GM12878 (cell line): ENCODE results near the gene CYB561A3. TPM values are rescaled to one million over a fixed set of nuclear protein-coding genes. Genes with fewer than 3 reads are reported as not detected.

Source experiments
- ATAC-seq: fragments of 200-7000 bp; cut with Tn5 transposase; 3 replicates; pipeline ENCODE4 v1.9.1; 2020; ENCODE audit warnings: mild to moderate bottlenecking, moderate library complexity
- BruUV-seq: library from RNA; stranded (reverse); fragments of 400-500 nt; replicated peaks from 2 replicates; lab custom pipeline; 2021; lab: Mats Ljungman, UMichigan
- CTCF ChIA-PET: fragments of 300-600 bp; sonication (Branson Sonifier 250); formaldehyde crosslinking; extraction: SDS; loops from one replicate; lab custom pipeline; 2021; ENCODE audit warnings: inconsistent platforms; lab: Yijun Ruan, JAX
- POLR2A ChIA-PET: fragments of 350-600 bp; formaldehyde crosslinking; extraction: SDS; loops from one replicate; lab custom pipeline; 2021; ENCODE audit warnings: inconsistent platforms; lab: Charles Lee
- RAD21 ChIA-PET: fragments of 300-600 bp; sonication (Branson Sonifier 250); formaldehyde crosslinking; loops from one replicate; lab custom pipeline; 2023; ENCODE audit warnings: antibody characterized with exemption; ENCODE audit not compliant: unreplicated experiment; lab: Charles Lee
- SMC1A ChIA-PET: fragments of 300-600 bp; sonication (Branson Sonifier 250); formaldehyde crosslinking; loops from one replicate; lab custom pipeline; 2023; ENCODE audit not compliant: unreplicated experiment, uncharacterized antibody; lab: Charles Lee
- DNase-seq: peaks from one replicate; pipeline ENCODE4 v3.0.0-alpha.2; 2011; ENCODE audit warnings: low read depth, low spot score
- FAIRE-seq: peaks from 3 replicates; lab custom pipeline; 2011; peaks lifted over from hg19 to GRCh38; lab: Jason Lieb, UNC
- H2AFZ ChIP-seq: 2 replicates; pipeline ENCODE4 v1.6.0; 2011; ENCODE audit warnings: low read depth, low read length, control low read depth; ENCODE audit not compliant: control insufficient read depth
- H3K27ac ChIP-seq: 2 replicates; pipeline ENCODE4 v1.5.1; 2011; ENCODE audit warnings: control low read depth; ENCODE audit not compliant: control insufficient read depth, insufficient read depth
- H3K27me3 ChIP-seq, 2 experiments: replicated peaks in 1 of 2; 2 replicates each; pipeline versions ENCODE4 v1.6.0 to v1.6.1; 2011; ENCODE audit warnings: low read length in 1 of 2; ENCODE audit not compliant: control insufficient read depth in 2 of 2, insufficient read depth in 2 of 2
- H3K36me3 ChIP-seq, 2 experiments: 2 replicates each; pipeline ENCODE4 v1.5.1; 2011; ENCODE audit warnings: low read length in 1 of 2; ENCODE audit not compliant: control insufficient read depth in 2 of 2, insufficient read depth in 2 of 2
- H3K4me1 ChIP-seq: 2 replicates; pipeline ENCODE4 v1.6.1; 2011; ENCODE audit warnings: mild to moderate bottlenecking, low read length, moderate library complexity, mixed read lengths; ENCODE audit not compliant: control insufficient read depth, insufficient read depth
- H3K4me2 ChIP-seq: 2 replicates; pipeline ENCODE4 v1.6.0; 2011; ENCODE audit warnings: control low read depth; ENCODE audit not compliant: control insufficient read depth, insufficient read depth
- H3K4me3 ChIP-seq: fragments of 200-600 bp; sonication (generic); 2 replicates; pipeline ENCODE4 v1.5.1; 2016
- H3K79me2 ChIP-seq: 2 replicates; pipeline ENCODE4 v1.6.0; 2011; ENCODE audit warnings: low read length; ENCODE audit not compliant: control insufficient read depth, insufficient read depth
- H3K9ac ChIP-seq: 2 replicates; pipeline ENCODE4 v1.8.0; 2011; ENCODE audit warnings: low read length, control low read depth, mixed read lengths; ENCODE audit not compliant: control insufficient read depth, insufficient read depth
- H3K9me3 ChIP-seq: replicated peaks from 3 replicates; pipeline ENCODE4 v1.5.1; 2011; ENCODE audit warnings: mild to moderate bottlenecking, low read length; ENCODE audit not compliant: control insufficient read depth, insufficient read depth
- H4K20me1 ChIP-seq: 2 replicates; pipeline ENCODE4 v1.6.0; 2011; ENCODE audit not compliant: control insufficient read depth, insufficient read depth
- CEBPB ChIP-seq, 2 experiments: fragments of 150-350 bp in 1 of 2; IDR thresholded peaks; 2 replicates each; pipeline ENCODE4 v1.6.1; 2012 to 2014; ENCODE audit warnings: low read depth in 2 of 2, low read length in 2 of 2, borderline replicate concordance in 1 of 2, inconsistent platforms in 1 of 2
- CTCF ChIP-seq, 3 experiments: IDR thresholded peaks in 2 of 3; conservative IDR thresholded peaks in 1 of 3; 2 replicates each; pipeline ENCODE4 v1.5.1; 2011; ENCODE audit warnings: low read depth in 3 of 3, low read length in 3 of 3, mild to moderate bottlenecking in 3 of 3, control low read depth in 2 of 3, moderate library complexity in 2 of 3, inconsistent platforms in 1 of 3, mixed read lengths in 1 of 3; ENCODE audit not compliant: control insufficient read depth in 2 of 3, insufficient read depth in 1 of 3; ENCODE audit errors: extremely low read depth in 1 of 3
- EZH2 ChIP-seq: IDR thresholded peaks from 2 replicates; pipeline ENCODE4 v1.6.1; 2012; ENCODE audit warnings: low read depth, mild to moderate bottlenecking, control low read depth, inconsistent platforms, low read length, borderline replicate concordance; ENCODE audit not compliant: control insufficient read depth
- HDAC2 ChIP-seq: fragments of 200-600 bp; sonication (generic); IDR thresholded peaks from 2 replicates; pipeline ENCODE4 v1.6.1; 2017
- KAT2A ChIP-seq: conservative IDR thresholded peaks from 2 replicates; pipeline ENCODE4 v1.6.1; 2011; ENCODE audit warnings: low read depth, low read length; ENCODE audit not compliant: control insufficient read depth
- MYB ChIP-seq: fragments of 150-350 bp; IDR thresholded peaks from 2 replicates; pipeline ENCODE4 v1.6.1; 2014; ENCODE audit warnings: mild to moderate bottlenecking, low read depth, low read length, borderline replicate concordance
- NFYA ChIP-seq: IDR thresholded peaks from 2 replicates; pipeline ENCODE4 v1.6.1; 2011; ENCODE audit warnings: low read depth, mild to moderate bottlenecking, low read length, improper control_type of control experiment, borderline replicate concordance
- NR2C2 ChIP-seq: IDR thresholded peaks from 2 replicates; pipeline ENCODE4 v1.6.1; 2011; ENCODE audit warnings: borderline replicate concordance, low read depth; ENCODE audit not compliant: control insufficient read depth, insufficient read length
- POLR2A ChIP-seq: IDR thresholded peaks from 2 replicates; pipeline ENCODE4 v1.6.1; 2011; ENCODE audit warnings: low read depth, mild to moderate bottlenecking, low read length
- RAD51 ChIP-seq: fragments of 450-650 bp; IDR thresholded peaks from 2 replicates; pipeline ENCODE4 v1.6.1; 2016; ENCODE audit warnings: moderate library complexity, mild to moderate bottlenecking, inconsistent platforms
- RBBP5 ChIP-seq: fragments of 200-600 bp; sonication (generic); conservative IDR thresholded peaks from 2 replicates; pipeline ENCODE4 v1.6.1; 2016
- WGBS: methylation state at CpG from one replicate; pipeline ENCODE4 v1.1.6; 2016; ENCODE audit warnings: low lambda C conversion rate; ENCODE audit not compliant: insufficient replicate concordance, insufficient coverage; ENCODE audit errors: missing lambda C conversion rate; 5-methylcytosine and 5-hydroxymethylcytosine counted together
- in situ Hi-C: fragments of 300-500 bp; cut with MboI; formaldehyde crosslinking; loops from 9 replicates; pipeline ENCODE4 v1.14.3; 2018; ENCODE audit warnings: mixed read lengths
- intact Hi-C: fragments of 100-400 bp; cut with micrococcal nuclease; formaldehyde crosslinking; loops from one replicate; pipeline ENCODE4 v1.14.2; 2022; ENCODE audit not compliant: unreplicated experiment
- polyA plus RNA-seq, 11 experiments: library from polyadenylated mRNA; depleted of rRNA in 4 of 11; unstranded in 6 of 11; stranded (reverse) in 5 of 11; fragments of >200 nt; fragmentation: Nextera tagmentation in 4 of 11; fragmentation: Illumina TruSeq in 1 of 11; extraction: Ambion mirVana in 4 of 11; extraction: Trizol in 1 of 11; gene quantifications; 1 replicate in 1 of 11; 2 replicates in 10 of 11; pipeline versions ENCODE4 v1.2.1 to v1.2.3, GENCODE V29; 2011 to 2016; ENCODE audit warnings: inconsistent platforms in 2 of 11, missing spikeins in 2 of 11, low read depth in 1 of 11
- total RNA-seq, 4 experiments: library from RNA; depleted of rRNA in 3 of 4; stranded (reverse); fragments of >200 nt in 3 of 4; fragmentation: Illumina TruSeq in 1 of 4; extraction: Trizol in 1 of 4; gene quantifications; 2 replicates each; pipeline versions ENCODE4 v1.2.1 to v1.2.3, GENCODE V29; 2013 to 2021
- TF ChIP-seq, protein P1 (sequence below): IDR thresholded peaks from 2 replicates; pipeline ENCODE4 v1.6.1; 2011; ENCODE audit warnings: mild to moderate bottlenecking, low read depth, low read length, moderate library complexity; ENCODE audit not compliant: insufficient replicate concordance

CYB561A3 gene
- total and polyA plus RNA-seq, 10 of the 15 experiments (the other 5 are each of a cell fraction or from before 2014, with no cell fraction given), result 40.1 to 169 (median 74.4) TPM

- Histone ChIP-seq H2AFZ (no peak overlapping the region), H3K36me3 (peaks cover 4 to 12% of the 10 kb centered on the region in 2 experiments), H3K27ac (no peak overlapping the region), H4K20me1 (no peaks in the 10 kb centered on the region), H3K4me2 (no peak overlapping the region), H3K27me3 (no peaks in the 10 kb centered on the region), H3K79me2 (no peaks in the 10 kb centered on the region), H3K4me1 (no peaks in the 10 kb centered on the region), H3K9ac (no peak overlapping the region), H3K9me3 (no peaks in the 10 kb centered on the region), H3K4me3 (no peak overlapping the region)
- BruUV-seq, result no TSS peak
- SMC1A ChIA-PET, result interaction anchor here (2.8 kb wide), 1 partner anchor 9 kb away, joined by 10 read pairs; no protein-coding TSS in a partner anchor
- FAIRE-seq (no peak), ATAC-seq (no peak), DNase-seq (no peak)
- in situ Hi-C loops (no loop called here), intact Hi-C loops (no loop called here)
- 86% methylated on average over 4 of the region's 4 CpGs for WGBS
- TF ChIP-seq POLR2A, result 0 out of 2 replicates have a peak, but pooled peaks have one; percentile 10
- TF ChIP-seq MYB, result no peak
- no peak for TF ChIP-seq RAD51
- no peak for TF ChIP-seq RBBP5
- TF ChIP-seq, all 136 proteins: peak for 1
- CTCF ChIA-PET, result interaction anchor here (1.1 to 4.5 kb wide), 3 partner anchors 9 to 41 kb away, joined by 3 to 22 read pairs (median 7); no protein-coding TSS in a partner anchor
- RAD21 ChIA-PET, result no interaction called here
- POLR2A ChIA-PET, result no interaction called here
Measured at GRCh38 chr11:61345170-61345610, 16.5 kb downstream of the CYB561A3 start.

GRCh38 chr11:61343792-61344745 is 17.6 kb downstream of the CYB561A3 start:
- in situ Hi-C loops, result no loop called here
- ChIA-PET POLR2A (no interaction called here), SMC1A (interaction anchor here (2.8 kb wide), 1 partner anchor 8 kb away, joined by 10 read pairs; no protein-coding TSS in a partner anchor), RAD21 (no interaction called here), CTCF (interaction anchor here (1.1 kb wide), 1 partner anchor 42 kb away, joined by 3 read pairs; no protein-coding TSS in a partner anchor)
- Histone ChIP-seq H3K9me3 (no peaks in the 10 kb centered on the region), H3K27ac (no peak overlapping the region), H3K36me3 (peaks cover 0 to 6% of the 10 kb centered on the region in 2 experiments; a peak in 3 of 4 replicates), H3K79me2 (no peaks in the 10 kb centered on the region), H3K27me3 (no peaks in the 10 kb centered on the region), H3K9ac (no peak overlapping the region), H2AFZ (no peak overlapping the region), H3K4me2 (no peak overlapping the region), H4K20me1 (no peaks in the 10 kb centered on the region), H3K4me3 (no peak overlapping the region), H3K4me1 (no peaks in the 10 kb centered on the region)
- BruUV-seq, result no TSS peak
- ATAC-seq (no peak), FAIRE-seq (no peak), DNase-seq (no peak)
- 91% methylated on average over 21 of the region's 29 CpGs for WGBS
- intact Hi-C loops, result no loop called here
- no peak for TF ChIP-seq EZH2
- no peak for TF ChIP-seq CTCF (IDR thresholded peaks at IDR 0.05 in 2 of 3, conservative IDR thresholded peaks at IDR 0.05 in 1 of 3; ENCODE audit: control insufficient read depth in 2 of 3, extremely low read depth in 1 of 3, insufficient read depth in 1 of 3, low read depth in 3 of 3, low read length in 3 of 3)
- TF ChIP-seq HDAC2, result no peak
- no peak for TF ChIP-seq NFYA
- no peak for TF ChIP-seq NR2C2
- TF ChIP-seq KAT2A, result no peak
- TF ChIP-seq, protein P1, sequence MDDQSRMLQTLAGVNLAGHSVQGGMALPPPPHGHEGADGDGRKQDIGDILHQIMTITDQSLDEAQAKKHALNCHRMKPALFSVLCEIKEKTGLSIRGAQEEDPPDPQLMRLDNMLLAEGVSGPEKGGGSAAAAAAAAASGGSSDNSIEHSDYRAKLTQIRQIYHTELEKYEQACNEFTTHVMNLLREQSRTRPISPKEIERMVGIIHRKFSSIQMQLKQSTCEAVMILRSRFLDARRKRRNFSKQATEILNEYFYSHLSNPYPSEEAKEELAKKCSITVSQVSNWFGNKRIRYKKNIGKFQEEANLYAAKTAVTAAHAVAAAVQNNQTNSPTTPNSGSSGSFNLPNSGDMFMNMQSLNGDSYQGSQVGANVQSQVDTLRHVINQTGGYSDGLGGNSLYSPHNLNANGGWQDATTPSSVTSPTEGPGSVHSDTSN, result no peak
- TF ChIP-seq CEBPB (IDR thresholded peaks at IDR 0.05; ENCODE audit: borderline replicate concordance in 1 of 2, low read depth in 2 of 2, low read length in 2 of 2), result no peak
